Measurements from ENCODE around the gene PRRG4. TPM values are rescaled to one million over a fixed set of nuclear protein-coding genes. Genes with fewer than 3 reads are reported as not detected.

The PRRG4 gene
- total and polyA plus RNA-seq, 2 of the 13 experiments (the other 11 are each of a cell fraction or from before 2014, with no cell fraction given), result 0.24 to 0.95 TPM

DNA sequence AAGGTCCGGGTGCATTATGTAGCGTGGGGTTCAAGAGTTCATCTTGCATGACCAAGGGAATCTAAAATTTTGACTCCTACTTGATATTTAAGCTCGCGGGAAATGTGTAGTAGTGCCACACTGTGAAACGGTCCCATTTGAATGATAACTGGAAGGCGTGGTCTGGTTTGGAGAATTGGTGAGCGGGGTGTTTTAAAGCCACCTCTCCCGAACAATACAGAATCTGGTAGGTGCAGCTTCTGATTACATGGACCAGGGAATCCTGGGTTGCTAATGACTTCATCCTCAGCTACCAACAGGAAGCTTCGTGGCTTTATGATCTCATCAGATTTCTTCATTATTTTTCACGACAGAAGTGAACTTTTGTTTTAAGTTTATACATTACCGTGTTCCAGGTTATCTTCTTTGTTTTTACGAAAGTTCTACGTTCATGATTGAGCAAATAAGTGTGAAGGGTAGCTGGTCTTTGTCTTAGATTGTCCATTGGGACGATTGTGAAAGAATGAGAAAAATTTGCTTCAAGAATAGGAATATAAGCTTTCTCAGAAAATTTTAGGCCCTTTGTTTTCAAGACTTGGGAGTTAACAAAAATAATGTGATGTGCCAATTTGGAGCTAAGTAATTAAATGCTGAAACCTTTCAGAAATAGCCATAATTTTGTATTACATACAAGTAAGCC, 64.6 kb downstream of the PRRG4 start (continued):
- TF ChIP-seq, protein P1, sequence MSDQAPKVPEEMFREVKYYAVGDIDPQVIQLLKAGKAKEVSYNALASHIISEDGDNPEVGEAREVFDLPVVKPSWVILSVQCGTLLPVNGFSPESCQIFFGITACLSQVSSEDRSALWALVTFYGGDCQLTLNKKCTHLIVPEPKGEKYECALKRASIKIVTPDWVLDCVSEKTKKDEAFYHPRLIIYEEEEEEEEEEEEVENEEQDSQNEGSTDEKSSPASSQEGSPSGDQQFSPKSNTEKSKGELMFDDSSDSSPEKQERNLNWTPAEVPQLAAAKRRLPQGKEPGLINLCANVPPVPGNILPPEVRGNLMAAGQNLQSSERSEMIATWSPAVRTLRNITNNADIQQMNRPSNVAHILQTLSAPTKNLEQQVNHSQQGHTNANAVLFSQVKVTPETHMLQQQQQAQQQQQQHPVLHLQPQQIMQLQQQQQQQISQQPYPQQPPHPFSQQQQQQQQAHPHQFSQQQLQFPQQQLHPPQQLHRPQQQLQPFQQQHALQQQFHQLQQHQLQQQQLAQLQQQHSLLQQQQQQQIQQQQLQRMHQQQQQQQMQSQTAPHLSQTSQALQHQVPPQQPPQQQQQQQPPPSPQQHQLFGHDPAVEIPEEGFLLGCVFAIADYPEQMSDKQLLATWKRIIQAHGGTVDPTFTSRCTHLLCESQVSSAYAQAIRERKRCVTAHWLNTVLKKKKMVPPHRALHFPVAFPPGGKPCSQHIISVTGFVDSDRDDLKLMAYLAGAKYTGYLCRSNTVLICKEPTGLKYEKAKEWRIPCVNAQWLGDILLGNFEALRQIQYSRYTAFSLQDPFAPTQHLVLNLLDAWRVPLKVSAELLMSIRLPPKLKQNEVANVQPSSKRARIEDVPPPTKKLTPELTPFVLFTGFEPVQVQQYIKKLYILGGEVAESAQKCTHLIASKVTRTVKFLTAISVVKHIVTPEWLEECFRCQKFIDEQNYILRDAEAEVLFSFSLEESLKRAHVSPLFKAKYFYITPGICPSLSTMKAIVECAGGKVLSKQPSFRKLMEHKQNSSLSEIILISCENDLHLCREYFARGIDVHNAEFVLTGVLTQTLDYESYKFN (CRISPR knock-in tag; conservative IDR thresholded peaks at IDR 0.05), result no peak
- TF ChIP-seq ZNF317 (CRISPR knock-in tag; IDR thresholded peaks at IDR 0.05), result no peak
- no peak for TF ChIP-seq ZNF34 (CRISPR knock-in tag; IDR thresholded peaks at IDR 0.05; ENCODE audit: borderline replicate concordance)
- TF ChIP-seq RXRA (CRISPR knock-in tag; IDR thresholded peaks at IDR 0.05), result no peak
- peak; percentile 60; the same call in 1 of the 2 replicates for TF ChIP-seq SIN3A (IDR thresholded peaks at IDR 0.05; ENCODE audit: borderline replicate concordance, low read depth, low read length)
- TF ChIP-seq NFYC (CRISPR knock-in tag; IDR thresholded peaks at IDR 0.05), result peak; percentile 57
- TF ChIP-seq DMAP1 (CRISPR knock-in tag; IDR thresholded peaks at IDR 0.05), result peak; percentile 40; the same call in 1 of the 2 replicates
- no peak for TF ChIP-seq ZNF790 (CRISPR knock-in tag; IDR thresholded peaks at IDR 0.05; ENCODE audit: borderline replicate concordance)
- no peak for TF ChIP-seq ZNF724P (CRISPR knock-in tag; IDR thresholded peaks at IDR 0.05; ENCODE audit: borderline replicate concordance)
- TF ChIP-seq NR2F6 (IDR thresholded peaks at IDR 0.05), result no peak
- no peak for TF ChIP-seq NR2F6 (CRISPR knock-in tag; IDR thresholded peaks at IDR 0.05)
- no peak for TF ChIP-seq ZNF24 (IDR thresholded peaks at IDR 0.05)
- TF ChIP-seq PITX1 (CRISPR knock-in tag; IDR thresholded peaks at IDR 0.05), result no peak
- TF ChIP-seq, protein P2, sequence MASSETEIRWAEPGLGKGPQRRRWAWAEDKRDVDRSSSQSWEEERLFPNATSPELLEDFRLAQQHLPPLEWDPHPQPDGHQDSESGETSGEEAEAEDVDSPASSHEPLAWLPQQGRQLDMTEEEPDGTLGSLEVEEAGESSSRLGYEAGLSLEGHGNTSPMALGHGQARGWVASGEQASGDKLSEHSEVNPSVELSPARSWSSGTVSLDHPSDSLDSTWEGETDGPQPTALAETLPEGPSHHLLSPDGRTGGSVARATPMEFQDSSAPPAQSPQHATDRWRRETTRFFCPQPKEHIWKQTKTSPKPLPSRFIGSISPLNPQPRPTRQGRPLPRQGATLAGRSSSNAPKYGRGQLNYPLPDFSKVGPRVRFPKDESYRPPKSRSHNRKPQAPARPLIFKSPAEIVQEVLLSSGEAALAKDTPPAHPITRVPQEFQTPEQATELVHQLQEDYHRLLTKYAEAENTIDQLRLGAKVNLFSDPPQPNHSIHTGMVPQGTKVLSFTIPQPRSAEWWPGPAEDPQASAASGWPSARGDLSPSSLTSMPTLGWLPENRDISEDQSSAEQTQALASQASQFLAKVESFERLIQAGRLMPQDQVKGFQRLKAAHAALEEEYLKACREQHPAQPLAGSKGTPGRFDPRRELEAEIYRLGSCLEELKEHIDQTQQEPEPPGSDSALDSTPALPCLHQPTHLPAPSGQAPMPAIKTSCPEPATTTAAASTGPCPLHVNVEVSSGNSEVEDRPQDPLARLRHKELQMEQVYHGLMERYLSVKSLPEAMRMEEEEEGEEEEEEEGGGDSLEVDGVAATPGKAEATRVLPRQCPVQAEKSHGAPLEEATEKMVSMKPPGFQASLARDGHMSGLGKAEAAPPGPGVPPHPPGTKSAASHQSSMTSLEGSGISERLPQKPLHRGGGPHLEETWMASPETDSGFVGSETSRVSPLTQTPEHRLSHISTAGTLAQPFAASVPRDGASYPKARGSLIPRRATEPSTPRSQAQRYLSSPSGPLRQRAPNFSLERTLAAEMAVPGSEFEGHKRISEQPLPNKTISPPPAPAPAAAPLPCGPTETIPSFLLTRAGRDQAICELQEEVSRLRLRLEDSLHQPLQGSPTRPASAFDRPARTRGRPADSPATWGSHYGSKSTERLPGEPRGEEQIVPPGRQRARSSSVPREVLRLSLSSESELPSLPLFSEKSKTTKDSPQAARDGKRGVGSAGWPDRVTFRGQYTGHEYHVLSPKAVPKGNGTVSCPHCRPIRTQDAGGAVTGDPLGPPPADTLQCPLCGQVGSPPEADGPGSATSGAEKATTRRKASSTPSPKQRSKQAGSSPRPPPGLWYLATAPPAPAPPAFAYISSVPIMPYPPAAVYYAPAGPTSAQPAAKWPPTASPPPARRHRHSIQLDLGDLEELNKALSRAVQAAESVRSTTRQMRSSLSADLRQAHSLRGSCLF (CRISPR knock-in tag; IDR thresholded peaks at IDR 0.05; ENCODE audit: borderline replicate concordance), result no peak
- TF ChIP-seq CREM (IDR thresholded peaks at IDR 0.05), result peak; percentile 53; the same call in 1 of the 2 replicates
- no peak for TF ChIP-seq CREM (CRISPR knock-in tag; IDR thresholded peaks at IDR 0.05)
- no peak for TF ChIP-seq KLF15 (CRISPR knock-in tag; IDR thresholded peaks at IDR 0.05; ENCODE audit: borderline replicate concordance)
- no peak for TF ChIP-seq ZNF572 (CRISPR knock-in tag; IDR thresholded peaks at IDR 0.05)
- no peak for TF ChIP-seq KAT7 (CRISPR knock-in tag; IDR thresholded peaks at IDR 0.05; ENCODE audit: borderline replicate concordance)
- TF ChIP-seq ZNF432 (CRISPR knock-in tag; IDR thresholded peaks at IDR 0.05; ENCODE audit: borderline replicate concordance), result no peak
- no peak for TF ChIP-seq ETV5 (CRISPR knock-in tag; IDR thresholded peaks at IDR 0.05; ENCODE audit: borderline replicate concordance)
- no peak for TF ChIP-seq AGO2 (optimal IDR thresholded peaks at IDR 0.05; ENCODE audit: low read depth, low read length)
- TF ChIP-seq NFKB2 (CRISPR knock-in tag; IDR thresholded peaks at IDR 0.05; ENCODE audit: borderline replicate concordance), result no peak
- TF ChIP-seq MED8 (CRISPR knock-in tag; IDR thresholded peaks at IDR 0.05; ENCODE audit: insufficient replicate concordance), result no peak
- no peak for TF ChIP-seq KLF12 (CRISPR knock-in tag; IDR thresholded peaks at IDR 0.05; ENCODE audit: borderline replicate concordance)
